Measurements from ENCODE around the gene ADAMTS14.

- TF ChIP-seq, protein P1, sequence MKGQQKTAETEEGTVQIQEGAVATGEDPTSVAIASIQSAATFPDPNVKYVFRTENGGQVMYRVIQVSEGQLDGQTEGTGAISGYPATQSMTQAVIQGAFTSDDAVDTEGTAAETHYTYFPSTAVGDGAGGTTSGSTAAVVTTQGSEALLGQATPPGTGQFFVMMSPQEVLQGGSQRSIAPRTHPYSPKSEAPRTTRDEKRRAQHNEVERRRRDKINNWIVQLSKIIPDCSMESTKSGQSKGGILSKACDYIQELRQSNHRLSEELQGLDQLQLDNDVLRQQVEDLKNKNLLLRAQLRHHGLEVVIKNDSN (IDR thresholded peaks at IDR 0.05), result no peak
- TF ChIP-seq TAF1 (IDR thresholded peaks at IDR 0.05; ENCODE audit: low read depth) (no peak), CREB1 (IDR thresholded peaks at IDR 0.05; ENCODE audit: low read depth) (no peak)
- TF ChIP-seq, protein P2, sequence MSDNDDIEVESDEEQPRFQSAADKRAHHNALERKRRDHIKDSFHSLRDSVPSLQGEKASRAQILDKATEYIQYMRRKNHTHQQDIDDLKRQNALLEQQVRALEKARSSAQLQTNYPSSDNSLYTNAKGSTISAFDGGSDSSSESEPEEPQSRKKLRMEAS (IDR thresholded peaks at IDR 0.05), result no peak
These were observed 11.3 kb downstream of the ADAMTS14 start for GRCh38 chr10:70683601-70683934.

Measured in Ishikawa (cell line).